GM21367 (cell line): Measurements from ENCODE around the gene ANGPTL2.

Source experiments
- ATAC-seq: cut with Tn5 transposase; IDR thresholded peaks from one replicate; pipeline ENCODE4 v1.9.1; 2021; ENCODE audit not compliant: unreplicated experiment

ANGPTL2 gene

GRCh38 chr9:127053960-127054359 is 68.5 kb downstream of the ANGPTL2 start:
- ATAC-seq, result no peak

DNA sequence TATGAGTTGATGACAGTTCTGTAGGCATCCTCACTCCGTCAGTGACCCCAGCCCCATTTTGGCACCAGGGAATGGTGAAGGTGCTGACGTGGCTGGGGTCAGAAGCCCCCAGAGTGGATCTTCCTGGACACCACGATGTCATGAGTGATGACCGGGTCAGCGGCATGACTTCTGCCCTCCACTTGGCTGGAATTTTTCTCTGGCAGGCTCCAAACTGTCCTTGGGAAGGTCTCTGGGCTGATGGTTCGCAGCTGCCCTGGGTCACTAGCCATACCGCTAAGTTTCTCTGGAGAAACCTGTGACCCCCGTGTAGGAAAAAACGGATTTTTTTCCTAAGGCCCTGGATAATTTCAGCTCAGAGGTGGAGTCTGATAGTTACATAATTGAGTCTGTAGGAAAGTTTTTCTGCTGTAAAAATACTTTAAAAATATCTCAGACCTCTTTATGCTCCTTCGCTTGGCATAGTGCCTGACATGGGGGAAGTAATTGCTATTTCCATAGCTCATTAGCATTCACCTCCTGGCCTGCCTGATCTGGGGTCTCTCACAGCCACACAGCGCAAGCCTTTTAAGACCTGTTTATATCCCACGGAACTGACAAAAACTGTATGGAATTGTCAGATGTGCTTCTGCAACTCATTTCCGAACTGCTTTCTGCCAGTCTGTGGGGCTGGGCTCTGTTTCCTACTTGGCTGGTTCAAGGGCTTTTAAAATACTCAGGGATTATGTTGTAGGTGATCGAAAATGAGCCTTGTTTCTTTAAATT is 69.2 kb downstream of the ANGPTL2 start:
- no peak for ATAC-seq

- ATAC-seq, result no peak
These were observed 70.4 kb downstream of the ANGPTL2 start for GRCh38 chr9:127051881-127052595.

DNA sequence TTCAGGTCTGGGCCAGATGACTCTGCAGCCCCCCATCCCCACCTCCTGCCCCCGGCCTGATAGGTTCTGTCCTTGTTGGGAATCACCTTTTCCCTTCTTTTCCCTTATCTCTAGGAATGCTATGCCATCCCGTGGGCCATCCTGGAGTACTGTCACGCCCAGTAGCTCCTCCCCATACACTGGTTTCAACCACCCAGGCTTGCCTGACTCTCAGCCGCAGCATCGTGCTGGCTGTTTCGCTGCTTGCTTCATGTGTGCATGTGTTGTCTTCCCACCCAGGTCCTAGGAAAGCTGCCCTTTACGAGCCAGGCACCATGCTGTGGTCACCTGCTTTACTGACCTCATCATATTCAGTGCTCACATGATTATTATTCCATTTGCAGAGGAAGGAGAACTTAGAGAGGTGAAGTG is 71.8 kb downstream of the ANGPTL2 start:
- ATAC-seq, result no peak

DNA sequence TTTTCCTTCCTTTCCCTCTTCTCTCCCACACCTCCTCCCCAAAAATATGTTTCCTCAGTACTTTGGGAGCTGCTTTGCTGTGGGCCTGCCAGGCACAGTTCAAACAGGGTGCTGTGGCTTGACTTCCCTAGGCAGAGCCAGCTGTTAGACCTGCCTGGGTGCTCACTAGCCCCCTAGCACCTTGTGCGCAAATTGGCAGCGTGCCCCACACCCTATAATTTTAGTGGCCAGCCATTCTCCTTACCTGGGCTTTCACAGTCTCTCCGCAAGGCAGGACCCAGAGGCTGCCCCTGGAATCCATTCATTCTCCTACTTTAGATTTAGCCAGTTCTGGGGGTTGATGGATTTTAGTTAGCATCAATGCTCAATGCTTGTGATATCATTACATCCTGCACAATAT is 72.3 kb downstream of the ANGPTL2 start:
- ATAC-seq, result no peak

DNA sequence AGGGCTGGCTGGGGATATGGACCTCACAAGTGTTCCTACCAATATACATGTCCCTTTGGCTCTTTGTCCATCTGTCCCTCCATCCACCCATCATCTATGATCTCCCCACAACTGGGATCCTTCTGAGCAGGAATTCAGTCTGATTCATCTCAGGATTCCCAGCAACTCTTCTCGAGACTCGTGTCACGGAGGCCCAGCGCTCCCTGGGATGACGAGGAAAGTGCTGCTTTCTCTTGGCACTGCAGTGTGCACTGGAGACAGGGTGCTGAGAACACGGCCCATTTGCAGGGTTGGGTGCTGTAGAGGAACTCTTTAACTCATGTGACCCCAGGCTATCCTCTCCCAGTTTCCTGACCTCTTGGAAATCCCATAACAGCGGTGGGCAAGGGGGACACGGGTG is 72.9 kb downstream of the ANGPTL2 start:
- no peak for ATAC-seq

GRCh38 chr9:127049044-127049443 is 73.4 kb downstream of the ANGPTL2 start:
- peak; percentile 60 for ATAC-seq

- ATAC-seq, result no peak
These were observed 74.5 kb downstream of the ANGPTL2 start for GRCh38 chr9:127047971-127048370.

DNA sequence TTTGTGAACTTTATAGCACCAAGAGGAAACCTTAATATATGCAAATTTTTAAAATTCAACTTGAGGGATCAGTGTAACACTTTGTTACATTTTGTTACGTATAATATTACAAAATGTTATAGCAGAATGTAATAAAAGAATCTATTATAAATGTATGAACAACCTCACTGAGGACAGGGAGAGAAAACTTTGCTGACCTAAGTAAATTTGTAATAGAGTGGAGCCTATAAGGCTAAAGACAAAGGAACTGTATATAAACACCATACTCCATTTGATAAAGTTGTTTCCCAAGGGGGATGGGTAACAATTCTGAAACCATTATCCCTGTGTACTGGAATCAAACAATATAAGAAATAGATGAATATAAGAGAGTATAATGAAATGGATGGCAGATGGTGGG is 77.3 kb downstream of the ANGPTL2 start:
- no peak for ATAC-seq

DNA sequence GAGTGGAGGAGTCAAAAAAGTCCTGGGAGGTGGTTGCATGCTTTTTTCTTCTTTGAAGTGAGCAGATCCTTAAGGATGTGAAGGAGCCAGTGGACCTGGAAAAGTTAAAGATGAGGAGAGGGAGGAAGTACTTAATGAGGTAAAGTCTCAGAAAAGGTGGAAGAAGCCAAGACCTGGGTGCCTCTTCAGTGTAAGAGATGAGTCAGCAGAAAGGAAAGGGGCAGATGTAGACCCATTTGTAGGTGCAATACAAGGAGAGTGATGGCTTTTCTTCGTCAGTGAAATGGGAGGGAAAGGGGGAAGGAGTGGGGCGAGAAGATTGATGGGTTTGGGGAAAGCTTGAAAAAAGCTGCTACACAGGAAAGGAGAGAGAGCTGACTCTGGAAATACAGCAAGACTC is 82.9 kb downstream of the ANGPTL2 start:
- no peak for ATAC-seq

GRCh38 chr9:127038531-127038930 is 83.9 kb downstream of the ANGPTL2 start:
- no peak for ATAC-seq
